T-helper 1 cell treated with Interleukin-12 subunit alpha and Interleukin-12 subunit beta and Interleukin-4 antibody, amounts not matched to agents 30 μg/mL and 1 μg/mL, for 36 hours (primary cell): ENCODE measurements around the gene SLC51A.
"Not testable (repeated sequence)": the region's sequence is repeated elsewhere in the genome, so short reads cannot be mapped to it uniquely, and the experiment has no call there.

Experiments
- H3K27ac Mint-ChIP-seq: one replicate; pipeline ENCODE4 v1.8.0; 2021; ENCODE audit warnings: mild to moderate bottlenecking, mixed read lengths
- H3K27me3 Mint-ChIP-seq: one replicate; pipeline ENCODE4 v1.8.0; 2021; ENCODE audit warnings: low read depth, mixed read lengths
- H3K36me3 Mint-ChIP-seq: one replicate; pipeline ENCODE4 v1.8.0; 2021; ENCODE audit warnings: low read depth, mixed read lengths
- H3K4me1 Mint-ChIP-seq: one replicate; pipeline ENCODE4 v1.8.0; 2021; ENCODE audit warnings: low read depth, mixed read lengths
- H3K4me3 Mint-ChIP-seq: one replicate; pipeline ENCODE4 v1.8.0; 2021; ENCODE audit warnings: mild to moderate bottlenecking, moderate library complexity, mixed read lengths
- H3K9me3 Mint-ChIP-seq: one replicate; pipeline ENCODE4 v1.8.0; 2021; ENCODE audit warnings: mixed read lengths

The SLC51A gene

DNA sequence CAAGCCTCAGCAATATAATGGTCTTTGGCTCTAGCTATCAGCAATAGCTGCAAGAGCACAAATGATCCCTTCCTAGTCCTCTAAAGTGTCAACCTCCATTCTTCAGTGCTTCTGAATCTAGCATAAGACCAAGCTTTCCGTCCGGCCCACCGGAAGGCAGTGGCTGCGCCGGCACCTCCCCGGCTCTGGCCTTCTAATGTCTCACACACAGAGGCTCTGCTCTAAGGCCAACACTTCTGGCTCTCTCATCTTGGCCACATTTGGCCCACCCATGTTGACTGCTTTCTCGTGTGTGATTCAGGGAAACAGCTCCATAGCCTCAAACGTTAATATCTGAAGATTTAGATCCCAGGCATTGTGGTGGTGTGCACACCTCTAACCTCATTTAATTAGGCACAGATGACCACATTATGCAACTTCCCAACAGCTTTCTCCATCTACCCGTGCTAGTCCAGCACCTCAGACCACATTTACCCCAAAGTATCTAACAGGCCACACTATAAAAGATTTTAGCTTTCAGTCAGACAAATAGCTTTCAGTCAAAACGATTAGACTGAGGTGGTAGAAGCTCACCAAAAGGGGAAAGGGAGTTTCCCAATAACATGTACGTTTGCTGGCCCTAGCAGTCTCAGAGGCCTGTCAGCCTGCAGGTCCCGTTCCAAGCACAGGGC, 19.3 kb downstream of the SLC51A start:
- Mint-ChIP-seq H3K36me3 (peaks cover 35% of the 10 kb centered on the region), H3K27ac (no peak overlapping the region), H3K4me1 (peaks cover 13% of the 10 kb centered on the region), H3K4me3 (no peak overlapping the region), H3K27me3 (no peaks in the 10 kb centered on the region), H3K9me3 (no peaks in the 10 kb centered on the region)

DNA sequence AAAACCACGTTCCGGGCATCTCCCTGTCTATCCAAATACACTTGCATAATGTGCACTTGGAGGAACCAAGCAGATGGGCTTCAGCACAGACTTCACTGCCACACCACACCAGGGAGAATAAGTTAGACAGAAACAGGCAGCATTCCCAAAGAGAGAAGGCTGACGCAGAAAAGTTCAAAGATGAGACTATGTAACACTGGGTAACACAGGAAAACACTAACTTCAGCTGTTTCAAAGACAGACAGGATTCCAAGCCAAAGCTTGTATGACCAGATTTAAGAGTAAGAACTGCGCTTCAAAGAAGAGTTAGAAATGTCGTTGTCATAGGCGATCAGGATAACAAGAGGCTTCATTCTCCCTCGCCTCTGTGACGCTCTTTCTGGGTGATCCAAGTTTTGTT, 19.9 kb downstream of the SLC51A start:
- Mint-ChIP-seq H3K4me3 (no peak overlapping the region), H3K9me3 (no peaks in the 10 kb centered on the region), H3K4me1 (peaks cover 13% of the 10 kb centered on the region), H3K27me3 (no peaks in the 10 kb centered on the region), H3K36me3 (peaks cover 39% of the 10 kb centered on the region), H3K27ac (no peak overlapping the region)

DNA sequence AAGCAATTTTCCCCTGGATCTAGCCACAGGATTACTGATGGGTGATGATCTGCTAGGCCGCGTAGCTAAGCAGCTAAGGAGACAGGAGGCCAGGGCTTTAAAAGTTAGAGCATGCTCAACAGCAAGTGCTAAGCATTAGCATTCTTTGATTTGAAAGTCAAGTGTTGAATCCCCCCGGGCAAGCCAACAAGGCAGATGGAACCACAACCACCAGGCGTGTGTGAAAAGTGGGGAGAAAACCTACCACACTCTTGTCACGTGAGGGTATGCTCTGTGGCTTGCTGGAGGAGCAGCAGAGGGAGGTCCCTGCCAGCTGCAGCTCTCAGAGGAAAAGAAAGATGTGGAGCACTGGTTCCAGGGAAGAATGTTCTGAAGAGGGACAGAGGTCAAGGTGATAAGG, 20.9 kb downstream of the SLC51A start:
- H3K4me1 Mint-ChIP-seq: peaks cover 13% of the 10 kb centered on the region
- H3K4me3 Mint-ChIP-seq: no peak overlapping the region
- no peaks in the 10 kb centered on the region for H3K9me3 Mint-ChIP-seq
- no peaks in the 10 kb centered on the region for H3K27me3 Mint-ChIP-seq
- H3K36me3 Mint-ChIP-seq: peaks cover 49% of the 10 kb centered on the region
- no peak overlapping the region for H3K27ac Mint-ChIP-seq

DNA sequence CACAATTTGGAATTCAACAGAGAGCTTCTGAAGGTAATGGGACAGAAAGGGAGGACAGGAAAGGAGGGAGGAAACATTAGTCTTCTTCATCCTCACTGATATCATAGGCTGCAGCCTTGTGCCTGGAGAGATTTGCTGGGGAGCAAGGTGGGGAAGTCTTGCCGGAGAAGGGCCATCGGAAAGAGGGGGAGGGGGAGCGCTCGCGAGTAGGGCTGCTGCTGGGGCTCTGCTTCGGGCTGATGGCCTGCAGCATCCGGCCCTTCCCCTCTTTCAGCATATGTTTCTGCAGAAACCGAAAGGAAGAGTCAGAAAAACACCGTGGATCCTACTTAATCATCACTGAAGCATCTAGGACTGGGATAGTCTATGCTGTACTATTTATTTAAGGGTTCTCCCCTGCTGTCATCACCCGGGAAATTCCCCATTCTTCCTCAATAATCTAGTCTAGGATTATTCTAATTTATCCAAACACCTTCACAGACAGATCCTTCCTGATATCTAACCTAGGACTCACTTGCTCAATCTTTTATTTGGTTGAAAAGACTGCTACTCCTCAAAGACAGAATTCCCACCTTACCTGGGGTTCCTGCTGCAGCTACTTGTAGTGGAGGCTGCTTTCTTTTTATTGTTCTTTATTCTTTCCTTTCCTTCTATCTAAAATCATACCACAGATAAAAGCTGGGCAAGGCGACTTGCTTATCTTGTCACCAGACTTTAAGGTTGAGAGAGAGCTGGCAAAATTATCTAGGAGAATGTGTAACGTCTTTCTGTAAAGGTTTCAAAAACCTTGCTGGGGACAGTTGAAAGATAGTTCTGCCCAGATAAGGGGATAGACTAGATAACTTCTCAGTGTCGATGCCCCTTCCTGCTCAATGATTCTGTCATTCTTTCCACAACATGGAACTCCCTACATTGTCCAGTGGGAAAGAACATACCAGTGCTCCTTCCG, 22.6 kb downstream of the SLC51A start:
- Mint-ChIP-seq H3K4me1 (peaks cover 6% of the 10 kb centered on the region), H3K27me3 (no peaks in the 10 kb centered on the region), H3K9me3 (no peaks in the 10 kb centered on the region), H3K27ac (no peak overlapping the region), H3K36me3 (peaks cover 44% of the 10 kb centered on the region), H3K4me3 (no peak overlapping the region)

DNA sequence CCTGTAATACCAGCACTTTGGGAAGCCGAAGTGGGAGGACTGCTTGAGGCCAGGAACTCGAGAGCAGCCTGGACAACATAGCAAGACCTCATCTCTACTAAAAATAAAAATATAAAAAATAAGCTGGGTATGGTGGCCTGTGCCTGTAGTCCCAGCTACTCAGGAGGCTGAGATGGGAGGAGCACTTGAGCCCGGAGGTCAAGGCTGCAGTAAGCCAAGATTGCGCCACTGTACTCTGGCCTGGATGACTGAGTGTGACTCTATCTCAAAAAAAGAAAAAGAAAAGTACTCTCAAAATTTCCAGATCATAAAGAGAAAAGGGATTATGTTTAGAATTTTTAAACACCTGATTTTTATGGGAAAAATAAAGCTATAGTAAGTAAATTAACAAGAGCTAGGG, 24.1 kb downstream of the SLC51A start:
- Mint-ChIP-seq H3K9me3 (no peaks in the 10 kb centered on the region), H3K4me1 (peaks cover 6% of the 10 kb centered on the region), H3K4me3 (no peak overlapping the region), H3K27me3 (no peaks in the 10 kb centered on the region), H3K36me3 (peaks cover 46% of the 10 kb centered on the region), H3K27ac (no peak overlapping the region)

DNA sequence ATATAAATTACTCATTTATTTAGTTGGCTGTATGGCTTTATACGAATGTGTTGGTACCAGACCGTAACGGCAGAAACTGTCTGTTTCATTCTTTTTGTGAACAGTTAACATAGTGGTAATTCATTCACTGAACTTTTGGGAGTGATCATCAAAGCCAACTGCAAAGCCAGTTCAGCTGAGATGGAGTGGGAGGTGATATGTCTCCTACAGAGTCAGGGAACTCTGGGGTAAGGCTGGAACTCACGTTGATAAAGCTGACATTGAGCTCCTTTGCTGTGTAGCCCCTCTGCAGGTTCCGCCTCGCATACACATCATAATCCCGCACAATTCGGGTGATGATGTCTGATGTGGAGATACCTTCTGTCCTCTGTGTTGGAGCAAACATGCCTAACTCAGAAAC, 25.4 kb downstream of the SLC51A start:
- Mint-ChIP-seq H3K27ac (no peak overlapping the region), H3K9me3 (no peaks in the 10 kb centered on the region), H3K27me3 (no peaks in the 10 kb centered on the region), H3K4me3 (no peak overlapping the region), H3K36me3 (peaks cover 52% of the 10 kb centered on the region), H3K4me1 (peaks cover 6% of the 10 kb centered on the region)

DNA sequence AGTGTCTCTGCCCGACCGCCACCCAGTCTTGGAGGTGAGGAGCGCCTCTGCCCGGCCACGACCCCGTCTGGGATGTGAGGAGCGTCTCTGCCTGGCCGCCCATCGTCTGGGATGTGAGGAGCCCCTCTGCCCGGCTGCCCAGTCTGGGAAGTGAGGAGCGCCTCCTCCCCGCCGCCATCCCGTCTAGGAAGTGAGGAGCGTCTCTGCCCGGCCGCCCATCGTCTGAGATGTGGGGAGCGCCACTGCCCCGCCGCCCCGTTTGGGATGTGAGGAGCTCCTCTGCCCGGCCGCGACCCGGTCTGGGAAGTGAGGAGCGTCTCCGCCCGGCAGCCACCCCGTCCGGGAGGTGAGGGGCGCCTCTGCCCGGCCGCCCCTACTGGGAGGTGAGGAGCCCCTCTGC, 27.8 kb downstream of the SLC51A start:
- not testable (repeated sequence) for H3K9me3 Mint-ChIP-seq, H3K4me1 Mint-ChIP-seq, H3K27me3 Mint-ChIP-seq, H3K27ac Mint-ChIP-seq, H3K4me3 Mint-ChIP-seq
- peaks cover 46% of the 10 kb centered on the region for H3K36me3 Mint-ChIP-seq

DNA sequence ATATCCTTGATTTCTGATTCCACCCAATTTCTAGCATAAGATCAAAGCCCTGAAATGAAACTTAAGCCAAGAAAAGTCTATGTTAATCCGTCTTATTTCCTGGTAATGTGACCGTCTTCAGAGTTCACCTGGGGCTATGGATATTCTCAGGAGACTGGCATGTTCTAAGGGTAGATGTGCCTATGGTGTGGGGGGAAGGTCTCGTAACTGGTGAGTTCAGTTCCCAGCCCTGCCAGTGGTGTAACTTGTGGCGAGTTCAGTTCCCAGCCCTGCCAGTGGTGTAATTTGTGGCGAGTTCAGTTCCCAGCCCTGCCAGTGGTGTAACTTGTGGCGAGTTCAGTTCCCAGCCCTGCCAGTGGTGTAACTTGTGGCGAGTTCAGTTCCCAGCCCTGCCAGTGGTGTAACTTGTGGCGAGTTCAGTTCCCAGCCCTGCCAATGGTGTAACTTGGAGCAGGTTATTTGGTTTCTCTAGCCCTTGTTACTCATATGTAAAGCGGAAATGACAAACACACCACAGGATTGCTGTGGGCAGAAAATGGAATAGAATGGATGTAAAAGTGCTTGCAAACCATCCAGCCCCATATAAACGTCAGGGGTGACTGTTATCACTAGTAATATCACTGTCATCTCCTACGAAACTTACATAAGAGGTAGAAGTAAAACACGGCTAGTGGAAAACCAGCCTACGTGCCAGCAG, 30.4 kb downstream of the SLC51A start:
- Mint-ChIP-seq H3K27ac (no peak overlapping the region), H3K4me1 (no peaks in the 10 kb centered on the region), H3K9me3 (no peaks in the 10 kb centered on the region), H3K27me3 (no peaks in the 10 kb centered on the region), H3K4me3 (no peak overlapping the region), H3K36me3 (peaks cover 39% of the 10 kb centered on the region)

DNA sequence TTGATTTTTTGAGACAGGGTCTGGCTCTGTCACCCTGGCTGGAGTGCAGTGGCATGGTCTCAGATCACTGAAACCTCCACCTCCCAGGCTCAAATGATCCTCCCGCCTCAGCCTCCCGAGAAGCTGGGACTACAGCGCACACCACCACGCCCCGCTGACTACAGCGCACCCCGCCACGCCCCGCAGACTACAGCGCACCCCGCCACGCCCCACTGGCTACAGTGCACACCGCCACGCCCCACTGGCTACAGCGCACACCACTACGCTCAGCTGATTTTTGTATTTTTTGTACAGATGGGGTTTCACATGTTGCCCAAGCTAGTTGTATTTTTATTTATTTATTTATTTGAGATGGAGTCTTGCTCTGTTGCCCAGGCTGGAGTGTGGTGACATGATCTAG, 35.6 kb downstream of the SLC51A start:
- Mint-ChIP-seq H3K27me3 (no peaks in the 10 kb centered on the region), H3K4me3 (no peak overlapping the region), H3K27ac (no peak overlapping the region), H3K9me3 (no peaks in the 10 kb centered on the region), H3K4me1 (peaks cover 5% of the 10 kb centered on the region), H3K36me3 (peaks cover 31% of the 10 kb centered on the region)

DNA sequence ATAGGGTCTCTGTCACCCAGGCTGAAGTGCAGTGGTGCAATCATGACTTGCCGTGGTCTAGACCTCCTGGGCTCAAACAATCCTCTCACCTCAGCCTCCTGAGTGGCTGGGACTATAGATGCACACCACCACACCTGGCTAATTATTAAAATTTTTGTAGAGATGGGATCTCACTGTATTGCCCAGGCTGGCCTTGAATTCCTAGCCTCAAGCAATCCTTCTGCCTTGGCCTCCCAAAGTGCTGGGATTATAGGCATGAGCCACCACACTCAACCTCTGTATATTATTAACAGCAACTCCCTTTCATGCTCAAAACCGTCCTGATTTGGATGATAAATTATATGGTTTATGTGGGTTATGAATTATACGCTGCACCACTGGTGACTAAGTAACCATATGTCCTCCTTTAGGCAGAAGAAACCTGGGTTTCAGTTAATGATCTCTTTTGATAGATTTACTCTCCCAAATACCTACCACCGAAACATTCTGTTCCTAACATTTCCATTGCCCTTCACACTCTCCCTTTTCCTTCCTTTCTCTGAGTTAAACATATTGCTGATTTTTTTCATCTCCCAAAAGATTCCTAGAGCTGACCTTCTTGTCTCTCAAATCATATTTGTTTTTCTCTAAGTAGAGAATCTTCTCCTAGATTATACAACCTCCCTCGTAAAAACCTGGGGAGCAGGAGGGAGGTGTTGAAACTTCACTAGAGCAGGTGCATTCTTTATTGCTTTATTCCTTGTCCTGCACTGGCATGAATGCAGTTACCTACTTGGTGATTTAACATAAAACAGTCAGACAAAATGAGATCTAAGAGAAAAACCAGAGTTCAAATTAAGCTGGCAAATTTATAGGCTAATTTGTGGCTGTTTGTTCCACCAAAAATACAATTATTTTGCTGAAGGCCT, 38.3 kb downstream of the SLC51A start:
- H3K4me3 Mint-ChIP-seq: no peak overlapping the region
- H3K36me3 Mint-ChIP-seq: peaks cover 31% of the 10 kb centered on the region
- no peaks in the 10 kb centered on the region for H3K9me3 Mint-ChIP-seq
- peaks cover 11% of the 10 kb centered on the region for H3K4me1 Mint-ChIP-seq
- H3K27ac Mint-ChIP-seq: no peak overlapping the region
- no peaks in the 10 kb centered on the region for H3K27me3 Mint-ChIP-seq

DNA sequence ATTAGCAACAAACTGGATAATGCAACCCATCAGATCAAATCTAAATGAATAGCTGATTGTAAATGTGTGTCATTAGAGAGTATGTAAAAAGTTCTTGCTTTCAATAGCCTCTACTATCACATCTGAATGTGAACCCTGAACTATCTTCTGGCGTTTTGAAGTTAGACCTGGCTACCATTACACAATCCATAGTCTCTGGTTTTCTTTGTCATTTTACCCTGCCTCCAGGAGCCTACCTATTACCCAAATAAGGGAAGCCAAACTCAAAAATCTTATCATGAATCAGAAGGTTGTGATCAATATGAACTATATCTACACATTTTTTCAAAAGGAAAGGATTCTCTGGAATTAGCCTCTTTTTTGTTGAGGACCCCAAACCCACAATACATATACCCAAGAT, 39.4 kb downstream of the SLC51A start:
- Mint-ChIP-seq H3K9me3 (peaks cover under 1% of the 10 kb centered on the region), H3K27ac (no peak overlapping the region), H3K27me3 (no peaks in the 10 kb centered on the region), H3K4me3 (no peak overlapping the region), H3K4me1 (peaks cover 11% of the 10 kb centered on the region), H3K36me3 (peaks cover 29% of the 10 kb centered on the region)

DNA sequence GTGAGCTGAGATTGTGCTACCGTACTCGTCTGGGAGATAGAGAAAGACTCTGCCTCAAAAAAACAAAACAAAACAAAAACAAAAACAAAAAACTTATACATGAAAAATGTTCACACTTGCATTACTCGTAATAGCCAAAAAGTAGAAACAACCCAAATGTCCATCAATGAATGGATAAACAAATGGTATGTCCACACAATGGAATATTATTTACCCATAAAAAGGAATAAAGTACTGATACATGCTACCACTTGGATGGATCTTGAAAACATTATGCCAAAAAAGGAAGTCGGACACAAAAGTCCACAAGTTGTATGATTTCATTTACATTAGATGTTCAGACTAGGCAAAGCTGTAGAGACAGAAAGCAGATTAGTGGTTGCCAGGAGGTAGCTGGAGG, 44.5 kb downstream of the SLC51A start:
- peaks cover 3% of the 10 kb centered on the region for H3K9me3 Mint-ChIP-seq
- no peak overlapping the region for H3K4me3 Mint-ChIP-seq
- no peaks in the 10 kb centered on the region for H3K27me3 Mint-ChIP-seq
- H3K36me3 Mint-ChIP-seq: peaks cover 33% of the 10 kb centered on the region
- H3K27ac Mint-ChIP-seq: no peak overlapping the region
- H3K4me1 Mint-ChIP-seq: peaks cover 23% of the 10 kb centered on the region

DNA sequence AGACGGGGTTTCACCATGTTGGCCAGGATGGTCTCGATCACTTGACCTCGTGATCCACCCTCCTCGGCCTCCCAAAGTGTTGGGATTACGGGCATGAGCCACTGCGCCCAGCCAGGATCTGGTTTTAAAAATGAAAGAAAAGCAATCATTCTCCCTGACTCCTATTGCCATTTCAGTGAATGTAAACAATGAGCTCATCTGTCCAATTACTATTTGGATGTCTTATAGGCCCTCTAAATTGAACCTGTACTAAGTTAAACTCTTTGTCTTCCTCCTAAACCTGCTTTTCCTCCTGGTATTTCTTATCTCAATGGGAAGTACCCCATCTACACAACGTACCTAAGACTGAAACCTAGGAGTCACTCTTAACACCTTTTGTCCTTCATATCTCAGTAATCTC, 47.5 kb downstream of the SLC51A start:
- Mint-ChIP-seq H3K27me3 (no peaks in the 10 kb centered on the region), H3K27ac (no peak overlapping the region), H3K9me3 (peaks cover 3% of the 10 kb centered on the region), H3K4me3 (no peak overlapping the region), H3K4me1 (peaks cover 28% of the 10 kb centered on the region), H3K36me3 (peaks cover 30% of the 10 kb centered on the region)
